ENCODE results near the gene SLK.

DNA sequence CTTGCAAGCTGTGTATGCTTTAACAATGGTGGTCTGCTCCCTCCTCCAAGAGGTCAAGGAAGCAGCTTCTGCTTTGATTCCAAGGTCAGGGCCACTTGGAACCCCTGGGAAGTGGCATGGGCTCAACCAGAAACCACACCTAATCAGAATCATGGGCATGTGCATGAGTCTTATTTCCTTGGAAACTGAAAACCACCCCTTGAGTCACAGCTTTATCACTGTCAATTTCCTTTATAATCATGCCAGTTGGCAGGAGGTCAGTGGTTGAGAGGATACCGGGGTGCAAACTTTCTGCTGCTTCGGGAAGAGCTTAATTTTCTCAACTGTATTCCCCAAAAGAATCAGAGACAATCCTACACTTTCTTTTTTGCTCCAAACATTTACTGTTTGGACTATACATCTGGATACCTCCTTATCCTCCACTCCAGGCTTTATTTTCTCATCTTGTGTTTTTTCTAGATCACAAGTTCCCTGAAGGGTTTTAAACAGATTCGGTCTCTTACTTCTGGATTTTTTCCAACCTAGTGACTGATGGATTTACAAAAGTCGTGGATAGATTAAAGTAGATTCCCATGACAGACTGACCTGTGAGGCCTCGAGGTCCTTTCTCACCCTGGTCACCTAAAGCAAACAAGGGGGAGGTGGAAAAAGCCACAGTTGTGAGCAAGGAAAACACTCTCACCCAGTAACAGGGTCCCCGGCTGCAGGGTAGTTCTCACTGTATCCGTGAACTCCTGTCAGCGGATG is 82.7 kb downstream of the SLK start:
- TF ChIP-seq, protein P1, sequence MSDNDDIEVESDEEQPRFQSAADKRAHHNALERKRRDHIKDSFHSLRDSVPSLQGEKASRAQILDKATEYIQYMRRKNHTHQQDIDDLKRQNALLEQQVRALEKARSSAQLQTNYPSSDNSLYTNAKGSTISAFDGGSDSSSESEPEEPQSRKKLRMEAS (IDR thresholded peaks at IDR 0.05; ENCODE audit: low read depth, low read length), result no peak
- TF ChIP-seq POLR2A (IDR thresholded peaks at IDR 0.05; ENCODE audit: low read depth, low read length), result no peak
- TF ChIP-seq NFXL1 (IDR thresholded peaks at IDR 0.05; ENCODE audit: borderline replicate concordance), result no peak
- TF ChIP-seq, protein P2, sequence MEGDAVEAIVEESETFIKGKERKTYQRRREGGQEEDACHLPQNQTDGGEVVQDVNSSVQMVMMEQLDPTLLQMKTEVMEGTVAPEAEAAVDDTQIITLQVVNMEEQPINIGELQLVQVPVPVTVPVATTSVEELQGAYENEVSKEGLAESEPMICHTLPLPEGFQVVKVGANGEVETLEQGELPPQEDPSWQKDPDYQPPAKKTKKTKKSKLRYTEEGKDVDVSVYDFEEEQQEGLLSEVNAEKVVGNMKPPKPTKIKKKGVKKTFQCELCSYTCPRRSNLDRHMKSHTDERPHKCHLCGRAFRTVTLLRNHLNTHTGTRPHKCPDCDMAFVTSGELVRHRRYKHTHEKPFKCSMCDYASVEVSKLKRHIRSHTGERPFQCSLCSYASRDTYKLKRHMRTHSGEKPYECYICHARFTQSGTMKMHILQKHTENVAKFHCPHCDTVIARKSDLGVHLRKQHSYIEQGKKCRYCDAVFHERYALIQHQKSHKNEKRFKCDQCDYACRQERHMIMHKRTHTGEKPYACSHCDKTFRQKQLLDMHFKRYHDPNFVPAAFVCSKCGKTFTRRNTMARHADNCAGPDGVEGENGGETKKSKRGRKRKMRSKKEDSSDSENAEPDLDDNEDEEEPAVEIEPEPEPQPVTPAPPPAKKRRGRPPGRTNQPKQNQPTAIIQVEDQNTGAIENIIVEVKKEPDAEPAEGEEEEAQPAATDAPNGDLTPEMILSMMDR (IDR thresholded peaks at IDR 0.05 in 2 of 3, conservative IDR thresholded peaks at IDR 0.05 in 1 of 3; ENCODE audit: control insufficient read depth in 2 of 3, extremely low read depth in 1 of 3, insufficient read depth in 1 of 3, low read depth in 3 of 3, low read length in 3 of 3), result no peak
- no peak for TF ChIP-seq ASH2L (IDR thresholded peaks at IDR 0.05; ENCODE audit: borderline replicate concordance, low read depth)
- TF ChIP-seq JUND (IDR thresholded peaks at IDR 0.05; ENCODE audit: low read depth, low read length), result no peak
- no peak for TF ChIP-seq RFX5 (IDR thresholded peaks at IDR 0.05; ENCODE audit: low read depth, low read length)
- TF ChIP-seq BRCA1 (IDR thresholded peaks at IDR 0.05; ENCODE audit: low read depth, low read length), result no peak

Measured in GM12878 (cell line).